GM19023 (cell line): ENCODE results near the gene LIMS1.
"Not testable (repeated sequence)": the region's sequence is repeated elsewhere in the genome, so short reads cannot be mapped to it uniquely, and the experiment has no call there.

Experiments used
- ATAC-seq: cut with Tn5 transposase; IDR thresholded peaks from one replicate; pipeline ENCODE4 v1.9.1; 2021; ENCODE audit warnings: mild to moderate bottlenecking, moderate library complexity; ENCODE audit not compliant: unreplicated experiment

Gene LIMS1

GRCh38 chr2:108657517-108657916, 123.2 kb downstream of the LIMS1 start:
- ATAC-seq: not testable (repeated sequence)

- ATAC-seq: not testable (repeated sequence)
Measured at GRCh38 chr2:108658553-108658952, 124.3 kb downstream of the LIMS1 start.

DNA sequence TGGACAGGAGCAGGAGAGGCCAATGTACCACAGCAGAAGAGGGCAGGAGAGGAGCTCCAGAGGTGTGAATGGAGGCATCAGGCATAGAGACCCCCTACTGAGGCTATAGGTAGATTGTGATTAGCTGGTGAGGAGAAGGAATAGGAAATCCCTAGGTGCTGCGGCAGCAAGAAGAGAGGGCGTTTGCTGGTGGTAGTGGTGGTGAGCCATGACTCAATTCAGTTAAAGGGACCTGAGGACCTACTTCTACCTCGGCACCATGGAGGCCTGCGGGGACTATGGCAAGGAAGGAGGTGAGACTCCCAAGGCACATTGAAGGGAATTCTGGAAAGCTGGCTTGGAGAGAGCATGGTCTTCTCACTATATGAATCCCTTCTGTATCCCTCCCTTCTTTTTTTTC, 127.2 kb downstream of the LIMS1 start:
- ATAC-seq: not testable (repeated sequence)

- ATAC-seq: peak; percentile 94
Measured at GRCh38 chr2:108662207-108662612, 127.9 kb downstream of the LIMS1 start.

GRCh38 chr2:108663346-108663745, 129.1 kb downstream of the LIMS1 start:
- ATAC-seq: not testable (repeated sequence)

GRCh38 chr2:108664089-108664488, 129.8 kb downstream of the LIMS1 start:
- not testable (repeated sequence) for ATAC-seq

GRCh38 chr2:108664979-108665378, 130.7 kb downstream of the LIMS1 start:
- not testable (repeated sequence) for ATAC-seq

- ATAC-seq: not testable (repeated sequence)
Measured at GRCh38 chr2:108665975-108666374, 131.7 kb downstream of the LIMS1 start.

DNA sequence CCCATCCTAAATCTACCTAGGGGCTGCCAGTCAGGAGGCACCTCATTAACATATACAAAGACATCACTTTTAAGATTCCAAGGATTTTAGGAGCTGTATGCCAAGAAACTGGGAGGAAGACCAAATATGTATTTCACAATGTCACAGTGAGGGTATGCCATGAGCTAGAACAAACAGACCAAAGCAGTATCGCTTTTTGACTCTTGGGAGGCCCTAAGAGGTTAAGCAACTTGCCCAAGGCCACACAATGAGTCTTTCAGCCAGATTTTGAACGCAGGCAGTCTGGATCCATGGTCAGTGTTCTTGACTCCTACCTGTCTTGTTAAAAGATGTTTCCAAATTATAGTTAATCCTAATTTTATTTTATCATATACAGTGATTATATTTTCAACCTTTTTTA, 132.9 kb downstream of the LIMS1 start:
- not testable (repeated sequence) for ATAC-seq

GRCh38 chr2:108670282-108670681, 136.0 kb downstream of the LIMS1 start:
- ATAC-seq: not testable (repeated sequence)

GRCh38 chr2:108672200-108672805, 138.0 kb downstream of the LIMS1 start:
- ATAC-seq: not testable (repeated sequence)

- ATAC-seq: not testable (repeated sequence)
Measured at GRCh38 chr2:108676522-108676921, 142.3 kb downstream of the LIMS1 start.

- ATAC-seq: not testable (repeated sequence)
Measured at GRCh38 chr2:108677239-108677744, 143.0 kb downstream of the LIMS1 start.

DNA sequence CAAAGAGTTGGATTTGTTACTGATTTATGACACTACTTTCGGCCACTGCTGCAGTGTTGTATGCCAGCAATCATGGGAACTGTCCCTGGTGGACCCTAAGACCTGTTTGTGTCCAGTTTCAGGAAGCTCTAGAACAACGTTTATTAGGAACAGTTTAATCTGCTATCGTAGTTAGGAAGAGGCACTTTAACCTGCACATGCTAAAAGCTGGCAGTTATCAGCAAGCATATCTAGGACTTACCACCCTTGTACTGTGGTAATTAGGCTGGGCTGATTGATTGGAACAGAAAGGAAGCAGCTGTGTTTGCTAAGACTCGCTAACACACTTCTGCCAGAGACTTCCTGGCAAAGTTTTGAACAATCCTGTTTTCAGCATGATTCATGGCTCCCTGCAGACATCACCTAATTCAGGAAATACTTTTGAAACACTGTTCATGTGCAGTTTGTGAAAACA, 144.0 kb downstream of the LIMS1 start:
- not testable (repeated sequence) for ATAC-seq

DNA sequence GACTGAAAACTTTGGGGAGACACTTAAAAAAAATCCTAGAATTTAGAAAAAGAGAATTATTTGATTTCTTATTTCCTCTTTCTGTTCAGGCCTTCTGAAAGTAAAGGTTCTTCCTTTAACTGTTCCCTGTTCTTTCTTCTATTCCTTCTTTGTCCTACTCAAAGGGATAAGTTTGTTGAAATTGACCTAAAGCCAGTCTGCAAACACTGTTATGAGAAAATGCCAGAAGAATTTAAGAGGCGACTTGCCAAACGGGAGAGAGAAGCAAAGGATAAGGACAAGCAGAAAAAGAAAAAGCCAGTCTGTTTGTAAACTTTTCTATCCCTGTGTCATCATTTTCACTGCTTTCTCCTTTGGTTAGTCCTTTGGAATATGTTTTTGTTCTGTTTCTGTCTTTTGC, 146.5 kb downstream of the LIMS1 start:
- ATAC-seq: not testable (repeated sequence)

GRCh38 chr2:108688818-108689756, 154.8 kb downstream of the LIMS1 start:
- ATAC-seq: not testable (repeated sequence)

- not testable (repeated sequence) for ATAC-seq
Measured at GRCh38 chr2:108690001-108690400, 155.7 kb downstream of the LIMS1 start.

GRCh38 chr2:108691447-108691846, 157.2 kb downstream of the LIMS1 start:
- ATAC-seq: no peak

DNA sequence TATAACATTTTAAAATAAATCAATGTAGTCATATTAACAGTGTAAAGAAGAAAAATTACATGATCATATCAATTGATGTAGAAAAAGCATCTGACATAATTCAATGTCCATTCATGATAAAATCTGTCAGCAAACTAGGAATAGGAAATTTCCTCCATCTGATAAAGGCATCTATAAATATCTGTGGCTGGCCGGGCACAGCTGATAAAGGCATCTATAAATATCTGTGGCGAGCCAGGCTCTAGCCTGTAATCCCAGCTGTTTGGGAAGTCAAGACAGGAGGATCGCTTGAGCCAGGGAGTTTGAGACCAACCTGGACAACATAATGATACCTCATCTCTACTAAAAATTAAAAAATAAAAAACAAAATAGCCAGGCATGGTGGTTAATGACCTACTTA, 166.9 kb downstream of the LIMS1 start:
- no peak for ATAC-seq

GRCh38 chr2:108701806-108702205, 167.5 kb downstream of the LIMS1 start:
- no peak for ATAC-seq

GRCh38 chr2:108704871-108705270, 170.6 kb downstream of the LIMS1 start:
- no peak for ATAC-seq

- no peak for ATAC-seq
Measured at GRCh38 chr2:108707300-108707699, 173.0 kb downstream of the LIMS1 start.
